C4-2B (cell line): ENCODE data around the gene UVSSA.

ENCODE experiments used
- ZFX ChIP-seq: fragments of 450-650 bp; IDR thresholded peaks from 2 replicates; pipeline ENCODE4 v1.6.1; 2017
- TF ChIP-seq, protein P1 (sequence below): fragments of 450-650 bp; conservative IDR thresholded peaks from 2 replicates; pipeline ENCODE4 v1.5.1; 2017; ENCODE audit warnings: mild to moderate bottlenecking

DNA sequence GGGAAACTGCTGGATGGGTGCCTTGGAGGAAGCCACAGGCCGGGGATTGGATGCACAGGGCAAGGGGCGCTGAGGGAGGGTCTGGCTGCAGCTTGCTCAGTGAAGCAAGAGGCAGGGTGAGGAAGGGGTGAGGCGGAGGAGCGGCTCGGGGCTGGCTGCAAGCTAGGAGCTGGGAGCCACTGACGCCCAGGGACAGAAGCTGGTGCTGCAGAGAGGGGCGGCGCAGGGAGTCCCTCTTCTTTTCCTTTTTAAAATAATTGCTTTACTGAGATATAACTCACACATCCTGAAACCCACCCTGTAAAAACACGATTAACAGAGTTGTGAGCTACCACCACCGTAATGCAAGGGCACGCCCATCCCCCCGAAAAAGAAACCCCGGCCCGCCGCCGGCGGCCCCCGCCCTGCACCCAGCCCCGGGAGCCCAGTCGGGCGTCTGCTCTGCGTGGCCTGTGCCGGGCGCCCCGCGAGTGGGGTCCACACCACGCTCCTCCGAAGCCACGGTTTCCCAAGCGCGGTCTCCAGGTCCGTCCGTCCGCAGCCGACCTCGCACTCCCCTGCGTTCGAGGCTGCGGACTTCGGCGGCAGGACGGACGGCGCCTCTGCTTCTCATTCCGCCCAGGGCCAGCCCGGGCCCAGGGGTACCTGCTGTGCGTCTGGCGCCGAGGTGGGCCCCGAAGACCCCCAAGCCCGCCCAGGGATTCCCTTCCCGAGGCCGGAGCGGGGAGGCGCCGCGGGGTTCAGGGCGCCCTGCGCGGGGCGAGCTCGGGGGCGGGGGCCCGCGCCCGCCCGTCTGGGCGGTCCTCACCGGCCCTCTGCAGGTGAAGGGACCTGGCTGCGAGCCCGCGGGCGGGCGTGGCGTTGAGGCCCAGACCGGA lies 866 bp upstream of the UVSSA start:
- TF ChIP-seq, protein P1, sequence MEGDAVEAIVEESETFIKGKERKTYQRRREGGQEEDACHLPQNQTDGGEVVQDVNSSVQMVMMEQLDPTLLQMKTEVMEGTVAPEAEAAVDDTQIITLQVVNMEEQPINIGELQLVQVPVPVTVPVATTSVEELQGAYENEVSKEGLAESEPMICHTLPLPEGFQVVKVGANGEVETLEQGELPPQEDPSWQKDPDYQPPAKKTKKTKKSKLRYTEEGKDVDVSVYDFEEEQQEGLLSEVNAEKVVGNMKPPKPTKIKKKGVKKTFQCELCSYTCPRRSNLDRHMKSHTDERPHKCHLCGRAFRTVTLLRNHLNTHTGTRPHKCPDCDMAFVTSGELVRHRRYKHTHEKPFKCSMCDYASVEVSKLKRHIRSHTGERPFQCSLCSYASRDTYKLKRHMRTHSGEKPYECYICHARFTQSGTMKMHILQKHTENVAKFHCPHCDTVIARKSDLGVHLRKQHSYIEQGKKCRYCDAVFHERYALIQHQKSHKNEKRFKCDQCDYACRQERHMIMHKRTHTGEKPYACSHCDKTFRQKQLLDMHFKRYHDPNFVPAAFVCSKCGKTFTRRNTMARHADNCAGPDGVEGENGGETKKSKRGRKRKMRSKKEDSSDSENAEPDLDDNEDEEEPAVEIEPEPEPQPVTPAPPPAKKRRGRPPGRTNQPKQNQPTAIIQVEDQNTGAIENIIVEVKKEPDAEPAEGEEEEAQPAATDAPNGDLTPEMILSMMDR = no peak
- peak; percentile 62; the same call in 1 of the 2 replicates for TF ChIP-seq ZFX
